Esophagus muscularis mucosa (tissue), 4 donors: Measurements from ENCODE around the gene POLR3A. TPM values are rescaled to one million over a fixed set of nuclear protein-coding genes. Genes with fewer than 3 reads are reported as not detected.

Source experiments
- DNase-seq: peaks from one replicate; pipeline ENCODE4 v3.0.0-alpha.2; 2017; ENCODE audit errors: extremely low spot score
- H3K27ac ChIP-seq, 4 donors: fragments of 200-600 bp; sonication (generic); replicated peaks in 1 of 4; 1 replicate in 3 of 4; 2 replicates in 1 of 4; pipeline ENCODE4 v1.5.1; 2016 to 2019; ENCODE audit warnings: mild to moderate bottlenecking in 1 of 4
- H3K27me3 ChIP-seq, 4 donors: fragments of 200-600 bp; sonication (generic); one replicate each; pipeline versions ENCODE4 v1.5.1 to v1.6.0; 2016 to 2019
- H3K36me3 ChIP-seq, 4 donors: fragments of 200-600 bp; sonication (generic); one replicate each; pipeline ENCODE4 v1.5.1; 2016 to 2019
- H3K4me1 ChIP-seq, 4 donors: fragments of 200-600 bp; sonication (generic); one replicate each; pipeline ENCODE4 v1.5.1; 2016 to 2019
- H3K4me3 ChIP-seq, 4 donors: fragments of 200-600 bp; sonication (generic); 1 replicate in 2 of 4; 2 replicates in 2 of 4; pipeline ENCODE4 v1.5.1; 2016 to 2019; ENCODE audit warnings: mild to moderate bottlenecking in 4 of 4, moderate library complexity in 1 of 4
- H3K9me3 ChIP-seq, 4 donors: fragments of 200-600 bp; sonication (generic); 1 replicate in 3 of 4; 2 replicates in 1 of 4; pipeline ENCODE4 v1.5.1; 2016 to 2019
- EP300 ChIP-seq: sonication (generic); formaldehyde crosslinking; IDR thresholded peaks from one replicate; pipeline ENCODE4 v1.6.1; 2017; ENCODE audit warnings: antibody characterized with exemption
- POLR2A ChIP-seq: fragments of 450-650 bp; IDR thresholded peaks from one replicate; pipeline ENCODE4 v1.6.1; 2017; ENCODE audit warnings: antibody characterized with exemption, moderate library complexity, mild to moderate bottlenecking, low read depth
- POLR2AphosphoS5 ChIP-seq, 2 donors: sonication (generic); formaldehyde crosslinking; IDR thresholded peaks; one replicate each; pipeline ENCODE4 v1.6.1; 2017; ENCODE audit warnings: antibody characterized with exemption in 2 of 2
- whole genome bisulfite sequencing: methylation state at CpG from one replicate; pipeline ENCODE4 v1.1.5; 2018; 5-methylcytosine and 5-hydroxymethylcytosine counted together
- intact Hi-C: fragments of 100-400 bp; cut with DNase I; formaldehyde crosslinking; loops from one replicate; pipeline ENCODE4 v1.15.1; 2023
- total RNA-seq, 4 donors: library from RNA; depleted of rRNA; stranded (reverse); fragments of >200 nt; gene quantifications; one replicate each; pipeline versions ENCODE4 v1.1.0 to v1.2.1, GENCODE V29; 2016
- TF ChIP-seq, protein P1 (sequence below), 3 experiments: fragments of 200-600 bp in 2 of 3; fragments of 450-650 bp in 1 of 3; sonication (generic) in 2 of 3; IDR thresholded peaks; one replicate each; pipeline ENCODE4 v1.5.1; 2017 to 2019; ENCODE audit warnings: antibody characterized with exemption in 3 of 3, mild to moderate bottlenecking in 2 of 3, moderate library complexity in 1 of 3

POLR3A gene
- total RNA-seq, 4 donors from 2014 or later: 9.3 to 12.8 (median 9.9) TPM

DNA sequence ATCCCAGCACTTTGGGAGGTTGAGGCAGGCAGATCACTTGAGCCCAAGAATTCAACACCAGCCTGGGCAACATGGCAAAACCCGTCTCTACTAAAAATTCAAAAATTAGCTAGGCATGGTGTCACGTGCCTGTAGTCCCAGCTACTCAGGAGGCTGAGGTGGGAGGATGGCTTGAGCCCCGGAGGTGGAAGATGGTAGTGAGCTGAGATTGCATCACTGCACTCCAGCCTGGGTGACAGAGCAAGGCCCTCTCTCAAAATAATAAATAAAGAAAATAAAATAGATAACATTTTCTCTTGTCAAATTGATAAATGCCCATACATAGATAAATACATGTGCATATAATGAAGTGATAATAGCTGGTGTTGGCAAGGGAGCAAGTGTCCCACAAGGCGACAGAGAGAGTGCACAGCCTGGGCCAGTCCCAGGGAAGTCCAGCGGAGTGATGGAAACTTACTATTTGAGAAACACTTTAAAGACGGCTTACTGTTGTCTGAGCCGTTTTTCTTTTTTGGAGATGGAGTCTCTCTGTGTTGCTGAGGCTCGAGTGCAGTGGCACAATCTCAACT, 69.3 kb downstream of the POLR3A start:
- no peak for DNase-seq
- 71% methylated on average over 8 of the region's 8 CpGs for WGBS
- TF ChIP-seq POLR2A: no peak
- TF ChIP-seq, protein P1, sequence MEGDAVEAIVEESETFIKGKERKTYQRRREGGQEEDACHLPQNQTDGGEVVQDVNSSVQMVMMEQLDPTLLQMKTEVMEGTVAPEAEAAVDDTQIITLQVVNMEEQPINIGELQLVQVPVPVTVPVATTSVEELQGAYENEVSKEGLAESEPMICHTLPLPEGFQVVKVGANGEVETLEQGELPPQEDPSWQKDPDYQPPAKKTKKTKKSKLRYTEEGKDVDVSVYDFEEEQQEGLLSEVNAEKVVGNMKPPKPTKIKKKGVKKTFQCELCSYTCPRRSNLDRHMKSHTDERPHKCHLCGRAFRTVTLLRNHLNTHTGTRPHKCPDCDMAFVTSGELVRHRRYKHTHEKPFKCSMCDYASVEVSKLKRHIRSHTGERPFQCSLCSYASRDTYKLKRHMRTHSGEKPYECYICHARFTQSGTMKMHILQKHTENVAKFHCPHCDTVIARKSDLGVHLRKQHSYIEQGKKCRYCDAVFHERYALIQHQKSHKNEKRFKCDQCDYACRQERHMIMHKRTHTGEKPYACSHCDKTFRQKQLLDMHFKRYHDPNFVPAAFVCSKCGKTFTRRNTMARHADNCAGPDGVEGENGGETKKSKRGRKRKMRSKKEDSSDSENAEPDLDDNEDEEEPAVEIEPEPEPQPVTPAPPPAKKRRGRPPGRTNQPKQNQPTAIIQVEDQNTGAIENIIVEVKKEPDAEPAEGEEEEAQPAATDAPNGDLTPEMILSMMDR (IDR thresholded peaks at IDR 0.05): peak in 1 of 3 experiments; percentile 28
- TF ChIP-seq POLR2AphosphoS5 (IDR thresholded peaks at IDR 0.05): no peak
- no peaks in the 10 kb centered on the region for H3K36me3 ChIP-seq
- no peak overlapping the region for H3K4me3 ChIP-seq
- H3K27ac ChIP-seq: peak overlapping the region; percentile 58 to 79 (median 72)
- intact Hi-C loops: no loop called here
- no peaks in the 10 kb centered on the region for H3K27me3 ChIP-seq
- no peaks in the 10 kb centered on the region for H3K9me3 ChIP-seq
- peaks cover 0 to 23% (median 18%) of the 10 kb centered on the region in 4 donors for H3K4me1 ChIP-seq

DNA sequence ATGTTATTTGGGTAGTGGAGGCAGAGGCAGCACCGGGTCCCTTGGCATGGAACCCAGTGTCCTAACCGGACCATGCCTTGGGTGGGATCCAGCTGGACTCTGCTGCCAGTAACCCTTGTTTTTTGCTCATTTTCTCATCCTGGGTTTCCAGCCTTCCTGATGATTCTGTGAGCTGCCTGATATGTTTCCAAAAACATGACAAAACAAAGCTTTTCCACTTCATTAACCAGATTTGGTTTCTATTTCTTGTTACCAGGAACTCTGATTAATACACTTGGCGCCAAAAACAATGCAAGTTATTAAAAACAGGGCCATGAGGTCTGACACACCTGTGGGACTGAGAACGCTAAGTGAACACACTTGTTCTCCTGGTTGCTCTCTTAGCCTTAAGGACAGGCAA, 69.9 kb downstream of the POLR3A start:
- no peaks in the 10 kb centered on the region for H3K9me3 ChIP-seq
- H3K36me3 ChIP-seq: no peaks in the 10 kb centered on the region
- peak overlapping the region; percentile 58 to 79 (median 72) for H3K27ac ChIP-seq
- intact Hi-C loops: no loop called here
- no peaks in the 10 kb centered on the region for H3K27me3 ChIP-seq
- no peak for DNase-seq
- H3K4me3 ChIP-seq: no peak overlapping the region
- H3K4me1 ChIP-seq: peaks cover 0 to 23% (median 18%) of the 10 kb centered on the region in 4 donors
- no peak for TF ChIP-seq POLR2A
- TF ChIP-seq POLR2AphosphoS5 (IDR thresholded peaks at IDR 0.05): peak in 1 of 2 donors; percentile 12
- WGBS: 27% methylated on average over 4 of the region's 4 CpGs

DNA sequence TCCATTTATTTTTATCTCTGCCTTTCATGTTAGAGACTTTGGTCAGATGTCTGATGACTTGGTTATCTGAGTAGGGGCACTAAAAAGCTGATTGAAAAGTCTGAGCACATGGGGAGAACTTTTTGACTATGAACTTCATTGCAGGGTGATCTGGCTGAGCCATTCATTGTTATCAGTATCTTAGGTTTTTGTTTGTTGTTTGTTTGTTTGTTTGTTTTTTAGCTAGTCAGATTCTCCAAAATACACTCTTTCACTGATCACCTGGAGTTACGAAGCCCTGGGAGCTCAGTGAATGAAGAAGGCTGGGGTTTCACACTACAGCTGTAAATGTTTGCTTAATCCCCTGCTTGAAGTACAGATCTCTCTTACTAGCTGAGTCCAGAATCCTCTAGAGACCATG, 74.2 kb downstream of the POLR3A start:
- Histone ChIP-seq H3K36me3 (no peaks in the 10 kb centered on the region), H3K27ac (no peak overlapping the region), H3K4me1 (peaks cover 0 to 20% (median 14%) of the 10 kb centered on the region in 4 donors), H3K9me3 (peaks cover 0 to 27% (median 20%) of the 10 kb centered on the region in 4 donors), H3K27me3 (no peaks in the 10 kb centered on the region), H3K4me3 (no peak overlapping the region)
- no peak for DNase-seq
- intact Hi-C loops: no loop called here
- TF ChIP-seq, protein P1 (IDR thresholded peaks at IDR 0.05): no peak
- no peak for TF ChIP-seq POLR2AphosphoS5 (IDR thresholded peaks at IDR 0.05)
- TF ChIP-seq POLR2A: no peak
- no peak for TF ChIP-seq EP300
- WGBS: 100% methylated on average over 1 of the region's 1 CpG

DNA sequence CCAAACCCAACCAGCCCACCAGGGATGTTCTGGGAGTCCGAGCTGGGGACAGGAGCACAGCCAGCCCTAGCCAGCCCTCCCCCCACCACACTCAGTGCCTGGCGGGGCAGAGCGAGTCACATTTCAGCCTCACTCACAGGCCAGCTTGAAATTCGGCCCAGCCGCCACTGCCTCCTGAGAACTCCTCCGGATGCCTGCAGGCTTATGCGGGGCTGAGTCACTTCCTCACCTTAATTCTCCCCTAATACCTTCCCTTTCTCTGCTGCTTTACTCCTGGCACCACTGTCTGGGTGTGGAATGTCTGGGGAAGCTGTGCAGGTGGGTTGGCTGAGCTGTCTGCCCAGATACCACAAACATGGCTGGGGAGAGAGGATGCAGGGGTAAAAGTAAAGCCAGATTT, 80.1 kb downstream of the POLR3A start:
- no peak for DNase-seq
- Histone ChIP-seq H3K36me3 (no peaks in the 10 kb centered on the region), H3K27ac (no peak overlapping the region), H3K9me3 (peaks cover 0 to 27% (median 20%) of the 10 kb centered on the region in 4 donors), H3K4me3 (no peak overlapping the region), H3K4me1 (peaks cover 0 to under 1% (median 0%) of the 10 kb centered on the region in 4 donors), H3K27me3 (no peaks in the 10 kb centered on the region)
- TF ChIP-seq POLR2AphosphoS5 (IDR thresholded peaks at IDR 0.05): no peak
- TF ChIP-seq, protein P1 (IDR thresholded peaks at IDR 0.05): no peak
- TF ChIP-seq POLR2A: no peak
- TF ChIP-seq EP300: no peak
- intact Hi-C loops: no loop called here
- WGBS: 28% methylated on average over 7 of the region's 7 CpGs

DNA sequence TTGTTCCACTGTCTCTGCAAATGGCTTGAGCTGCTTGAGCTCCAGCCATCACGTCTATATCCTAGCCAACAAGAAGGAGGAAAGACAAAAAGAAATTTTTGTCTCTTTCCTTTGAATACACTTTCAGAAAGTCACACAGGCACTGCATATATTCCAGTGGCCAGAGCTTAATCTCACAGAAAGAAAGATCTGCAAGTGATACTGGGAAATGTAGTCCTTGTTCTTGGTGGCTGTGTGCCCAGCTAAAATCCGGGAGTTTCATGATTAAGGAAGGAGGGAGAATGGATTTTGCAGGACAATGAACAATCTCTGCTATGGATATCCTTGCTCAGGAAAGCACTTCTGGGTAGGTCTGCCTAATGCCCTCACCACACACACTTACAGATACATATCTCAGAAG, 83.2 kb downstream of the POLR3A start:
- WGBS: 48% methylated on average over 2 of the region's 2 CpGs
- H3K27me3 ChIP-seq: no peaks in the 10 kb centered on the region
- peaks cover 0 to 8% (median 6%) of the 10 kb centered on the region in 4 donors for H3K9me3 ChIP-seq
- no peak overlapping the region for H3K27ac ChIP-seq
- intact Hi-C loops: no loop called here
- H3K4me1 ChIP-seq: peaks cover 6 to 16% (median 13%) of the 10 kb centered on the region in 4 donors
- TF ChIP-seq POLR2A (no peak), EP300 (no peak), POLR2AphosphoS5 (IDR thresholded peaks at IDR 0.05) (no peak)
- TF ChIP-seq, protein P1 (IDR thresholded peaks at IDR 0.05): no peak
- DNase-seq: no peak
- no peak overlapping the region for H3K4me3 ChIP-seq
- H3K36me3 ChIP-seq: no peaks in the 10 kb centered on the region
